ENCODE measurements around the gene ADAM30.

- TF ChIP-seq CTCF (IDR thresholded peaks at IDR 0.05; ENCODE audit: poor library complexity) (no peak), EZH2phosphoT487 (IDR thresholded peaks at IDR 0.05; ENCODE audit: low read depth, severe bottlenecking, unreplicated experiment) (no peak), EZH2 (IDR thresholded peaks at IDR 0.05; ENCODE audit: borderline replicate concordance) (no peak)
Measured at GRCh38 chr1:119891386-119891785, 4.9 kb downstream of the ADAM30 start.

Measured in hepatocyte (in vitro differentiated cells).